SJSA1 (cell line): ENCODE data around the gene ABL1. TPM values are rescaled to one million over a fixed set of nuclear protein-coding genes. Genes with fewer than 3 reads are reported as not detected.

ENCODE experiments used
- DNase-seq, 2 experiments: peaks; one replicate each; pipeline ENCODE4 v3.0.0-alpha.2; 2015 to 2020; ENCODE audit warnings: low spot score in 2 of 2, low read depth in 1 of 2
- H3K27ac ChIP-seq: fragments of 250-450 bp; sonication (Bioruptor Pico); 2 replicates; pipeline ENCODE4 v1.5.1; 2020; ENCODE audit warnings: mild to moderate bottlenecking, moderate library complexity
- H3K27me3 ChIP-seq: fragments of 250-450 bp; sonication (Bioruptor Pico); replicated peaks from 2 replicates; pipeline ENCODE4 v1.5.1; 2020; ENCODE audit warnings: mild to moderate bottlenecking, moderate library complexity
- H3K36me3 ChIP-seq: fragments of 250-450 bp; sonication (Bioruptor Pico); 2 replicates; pipeline ENCODE4 v1.5.1; 2020; ENCODE audit warnings: mild to moderate bottlenecking
- H3K4me1 ChIP-seq: fragments of 250-450 bp; sonication (Bioruptor Pico); replicated peaks from 2 replicates; pipeline ENCODE4 v1.6.1; 2021; ENCODE audit warnings: mild to moderate bottlenecking
- H3K4me3 ChIP-seq: fragments of 250-450 bp; sonication (Bioruptor Pico); 2 replicates; pipeline ENCODE4 v1.5.1; 2020; ENCODE audit warnings: mild to moderate bottlenecking
- H3K9me3 ChIP-seq: fragments of 250-450 bp; sonication (Bioruptor Pico); replicated peaks from 2 replicates; pipeline ENCODE4 v1.5.1; 2020; ENCODE audit warnings: mild to moderate bottlenecking
- total RNA-seq: library from RNA; depleted of rRNA; stranded (reverse); fragments of >200 nt; shearing (Covaris generic); gene quantifications from 2 replicates; pipeline ENCODE4 v1.2.3, GENCODE V29; 2014

ABL1 gene
- total RNA-seq, 1 experiment from 2014 or later, result 24.7 TPM

DNA sequence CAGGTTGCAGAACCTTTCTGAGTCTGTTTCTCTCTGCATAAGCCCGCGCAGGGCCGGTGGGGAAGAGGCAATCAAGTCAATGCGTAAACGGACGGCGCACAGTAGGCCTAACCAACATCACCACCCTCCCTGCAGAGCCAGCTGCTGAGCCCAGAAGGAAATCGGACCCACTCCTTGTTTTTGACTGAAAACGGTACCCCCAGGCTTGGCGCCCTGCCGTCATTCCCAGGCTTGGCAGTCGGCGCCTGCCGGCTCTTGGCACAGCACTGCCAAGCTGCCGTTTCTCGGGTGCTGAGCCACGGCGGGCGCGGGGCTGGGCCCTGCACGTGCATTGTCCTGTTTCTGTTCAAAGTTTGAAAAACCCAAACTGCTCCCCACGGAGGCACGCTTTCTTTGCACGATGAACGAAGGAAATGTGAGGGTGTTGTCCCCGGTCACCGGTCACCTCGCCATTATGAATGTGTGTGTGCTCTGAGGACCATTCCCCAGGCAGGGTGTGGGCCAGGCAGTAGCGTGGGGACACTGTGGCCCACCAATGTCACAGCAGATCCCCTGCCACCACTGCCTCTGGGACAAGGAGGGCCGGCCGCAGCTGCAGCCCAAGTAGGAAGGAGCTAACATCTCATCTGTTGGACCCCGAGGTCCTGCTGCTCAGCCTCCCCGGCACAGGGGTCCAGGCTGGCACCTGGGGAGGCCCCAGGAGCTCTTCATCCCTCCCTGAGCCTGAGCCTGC is 83.9 kb downstream of the ABL1 start:
- H3K36me3 ChIP-seq, result no peaks in the 10 kb centered on the region
- no peaks in the 10 kb centered on the region for H3K9me3 ChIP-seq
- no peak for DNase-seq
- H3K4me1 ChIP-seq, result no peaks in the 10 kb centered on the region
- no peak overlapping the region for H3K4me3 ChIP-seq
- peaks cover 14% of the 10 kb centered on the region for H3K27me3 ChIP-seq
- H3K27ac ChIP-seq, result no peak overlapping the region

DNA sequence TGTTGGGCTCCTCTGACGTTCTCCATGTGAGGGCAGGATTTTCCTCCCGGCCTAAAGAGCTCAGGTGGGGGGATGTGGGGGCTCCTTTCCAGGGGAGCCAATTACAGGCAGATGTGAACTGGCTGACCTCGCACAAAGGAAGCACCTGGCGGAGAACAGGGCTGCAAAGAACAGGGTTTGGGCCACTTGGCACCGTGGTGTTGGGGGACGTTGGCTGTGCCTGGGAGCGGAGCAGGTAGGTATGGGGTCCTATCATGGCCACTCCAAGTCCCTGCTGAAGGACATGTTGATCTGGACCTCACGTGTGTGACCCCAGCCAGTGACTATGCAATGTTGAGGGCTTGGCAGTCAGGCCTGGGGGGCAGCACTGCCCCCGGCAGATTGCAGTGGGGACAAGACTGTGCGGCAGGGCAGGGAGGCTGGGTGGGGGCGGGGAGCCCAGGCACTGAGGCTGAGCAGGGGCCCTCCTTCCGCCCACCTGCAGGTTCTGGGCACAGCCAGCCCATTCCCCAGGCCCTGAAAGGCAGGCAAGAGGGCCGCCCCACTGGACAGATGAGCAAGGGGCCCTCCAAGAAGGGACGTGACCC is 84.6 kb downstream of the ABL1 start:
- Histone ChIP-seq H3K9me3 (no peaks in the 10 kb centered on the region), H3K27me3 (peaks cover 14% of the 10 kb centered on the region), H3K4me3 (no peak overlapping the region), H3K27ac (no peak overlapping the region), H3K36me3 (no peaks in the 10 kb centered on the region), H3K4me1 (no peaks in the 10 kb centered on the region)
- DNase-seq, result no peak

DNA sequence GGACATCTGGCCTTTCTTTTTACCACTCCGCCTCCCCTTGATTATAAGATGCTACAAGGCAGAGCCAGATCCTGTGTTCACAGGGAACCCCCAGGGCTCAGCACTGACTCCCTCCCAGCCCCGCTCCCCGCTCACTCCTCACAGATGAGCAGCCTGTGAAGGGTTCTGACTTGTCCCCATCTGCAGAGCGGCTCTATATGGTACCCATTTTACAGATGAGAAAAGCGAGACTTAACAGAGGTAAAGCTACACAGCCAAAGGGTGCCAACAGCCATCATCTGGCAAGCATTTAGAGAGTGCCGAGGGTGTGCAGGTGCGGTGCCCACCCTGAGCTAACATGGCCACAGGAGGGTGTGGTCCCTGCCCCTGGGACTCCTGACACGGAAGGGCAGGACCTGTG is 85.2 kb downstream of the ABL1 start:
- no peak for DNase-seq
- H3K4me1 ChIP-seq, result no peaks in the 10 kb centered on the region
- no peak overlapping the region for H3K27ac ChIP-seq

GRCh38 chr9:130920762-130921299 is 85.8 kb downstream of the ABL1 start:
- Histone ChIP-seq H3K4me1 (no peaks in the 10 kb centered on the region), H3K36me3 (no peaks in the 10 kb centered on the region), H3K27me3 (peaks cover 9% of the 10 kb centered on the region), H3K4me3 (no peak overlapping the region), H3K27ac (no peak overlapping the region), H3K9me3 (no peaks in the 10 kb centered on the region)
- no peak for DNase-seq

More for the DNA sequence above, 85.2 kb downstream of the ABL1 start:
- Histone ChIP-seq H3K36me3 (no peaks in the 10 kb centered on the region), H3K9me3 (no peaks in the 10 kb centered on the region), H3K27me3 (peaks cover 11% of the 10 kb centered on the region), H3K4me3 (no peak overlapping the region)

DNA sequence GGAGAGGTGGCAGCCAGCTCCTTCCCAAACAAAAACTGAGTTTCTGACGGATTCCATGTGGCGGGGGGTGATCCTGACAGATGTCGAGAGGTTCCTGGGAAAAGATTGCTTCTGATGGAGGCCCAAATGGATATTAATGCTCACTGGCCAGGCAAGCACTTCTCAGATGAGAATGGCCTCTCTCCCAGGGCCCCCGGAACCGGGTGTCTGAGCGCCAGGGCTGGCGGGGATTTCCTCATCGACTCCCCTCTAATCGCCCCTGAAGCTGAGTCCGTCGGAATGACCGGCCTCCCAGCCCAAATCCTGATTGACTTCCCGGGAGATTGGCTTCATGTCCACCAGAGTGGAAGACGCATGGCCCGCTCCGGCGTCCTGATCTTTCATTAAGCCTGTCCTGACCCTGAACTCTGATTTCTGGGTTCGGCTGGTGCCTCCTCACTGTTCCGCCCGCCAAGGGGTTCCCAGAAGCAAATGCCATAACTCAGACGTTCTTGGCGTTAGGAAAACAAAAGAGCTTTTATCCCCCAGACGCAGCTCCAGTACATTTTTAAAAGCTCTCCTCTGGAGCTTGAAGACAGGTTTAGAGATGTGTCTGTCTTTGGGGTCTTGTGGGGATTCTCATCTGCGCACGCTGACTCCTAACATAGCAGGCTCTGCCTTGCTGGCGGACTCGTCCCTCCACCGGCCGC is 86.4 kb downstream of the ABL1 start:
- Histone ChIP-seq H3K27ac (no peak overlapping the region), H3K9me3 (no peaks in the 10 kb centered on the region), H3K27me3 (peaks cover 9% of the 10 kb centered on the region), H3K4me1 (no peaks in the 10 kb centered on the region), H3K36me3 (no peaks in the 10 kb centered on the region), H3K4me3 (no peak overlapping the region)
- DNase-seq, result no peak

GRCh38 chr9:130921989-130922892 is 87.2 kb downstream of the ABL1 start:
- Histone ChIP-seq H3K4me1 (no peaks in the 10 kb centered on the region), H3K4me3 (no peak overlapping the region), H3K27ac (no peak overlapping the region), H3K27me3 (peaks cover 9% of the 10 kb centered on the region), H3K9me3 (no peaks in the 10 kb centered on the region), H3K36me3 (no peaks in the 10 kb centered on the region)
- DNase-seq, result no peak

DNA sequence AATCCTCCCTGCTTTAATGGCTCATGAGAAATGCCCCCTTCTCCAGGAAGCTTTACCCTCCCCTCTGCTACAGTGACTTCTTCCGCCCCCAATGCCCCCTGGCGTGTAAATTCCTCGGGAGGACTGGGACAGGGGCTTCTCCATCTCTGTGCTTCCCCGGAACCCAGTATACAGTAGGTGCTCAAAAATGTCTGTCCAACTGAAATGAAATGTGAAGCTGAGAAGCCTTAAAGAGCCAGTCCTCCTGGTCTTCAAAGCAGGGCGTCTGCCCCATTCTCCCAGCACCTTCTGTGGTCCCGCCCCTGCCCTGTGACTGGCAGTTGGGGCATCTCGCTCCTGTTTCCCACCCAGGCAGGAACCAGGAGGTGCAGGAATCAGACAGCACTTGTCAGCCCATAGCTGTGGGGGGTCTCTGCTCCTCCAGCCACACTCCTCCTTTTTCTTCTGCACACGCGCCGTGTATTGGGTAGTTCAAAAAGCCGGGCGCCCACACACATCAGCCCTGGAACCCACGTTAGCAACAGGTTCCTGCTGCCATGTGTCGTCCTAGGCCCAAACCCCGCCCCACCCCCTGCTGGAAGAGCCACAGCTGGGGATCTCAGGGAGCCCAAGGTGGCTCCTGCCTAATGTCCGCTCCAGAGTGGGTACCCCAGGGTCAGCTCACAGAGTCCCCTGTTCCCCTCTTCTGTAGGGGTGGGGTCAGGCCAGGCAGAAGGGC is 88.0 kb downstream of the ABL1 start:
- no peak for DNase-seq
- H3K4me3 ChIP-seq, result no peak overlapping the region
- H3K27me3 ChIP-seq, result peaks cover 9% of the 10 kb centered on the region
- no peaks in the 10 kb centered on the region for H3K9me3 ChIP-seq
- H3K27ac ChIP-seq, result no peak overlapping the region
- H3K36me3 ChIP-seq, result no peaks in the 10 kb centered on the region
- peaks cover 8% of the 10 kb centered on the region for H3K4me1 ChIP-seq

GRCh38 chr9:130923611-130924447 is 88.8 kb downstream of the ABL1 start:
- Histone ChIP-seq H3K4me3 (no peak overlapping the region), H3K9me3 (no peaks in the 10 kb centered on the region), H3K36me3 (no peaks in the 10 kb centered on the region), H3K27ac (no peak overlapping the region), H3K4me1 (peaks cover 15% of the 10 kb centered on the region), H3K27me3 (peaks cover 9% of the 10 kb centered on the region)
- no peak for DNase-seq

GRCh38 chr9:130924448-130924788 is 89.4 kb downstream of the ABL1 start:
- DNase-seq, result no peak
- no peak overlapping the region for H3K4me3 ChIP-seq
- H3K27me3 ChIP-seq, result peaks cover 9% of the 10 kb centered on the region
- no peak overlapping the region for H3K27ac ChIP-seq
- no peaks in the 10 kb centered on the region for H3K9me3 ChIP-seq
- no peaks in the 10 kb centered on the region for H3K36me3 ChIP-seq
- H3K4me1 ChIP-seq, result peaks cover 16% of the 10 kb centered on the region

- no peak overlapping the region for H3K4me3 ChIP-seq
- peaks cover 16% of the 10 kb centered on the region for H3K4me1 ChIP-seq
- peaks cover 9% of the 10 kb centered on the region for H3K27me3 ChIP-seq
- no peaks in the 10 kb centered on the region for H3K36me3 ChIP-seq
- H3K27ac ChIP-seq, result no peak overlapping the region
- H3K9me3 ChIP-seq, result no peaks in the 10 kb centered on the region
- no peak for DNase-seq
These were observed 90.1 kb downstream of the ABL1 start for GRCh38 chr9:130925050-130925678.

- no peaks in the 10 kb centered on the region for H3K36me3 ChIP-seq
- no peaks in the 10 kb centered on the region for H3K9me3 ChIP-seq
- H3K4me1 ChIP-seq, result peaks cover 16% of the 10 kb centered on the region
- no peak for DNase-seq
- H3K27ac ChIP-seq, result no peak overlapping the region
- H3K27me3 ChIP-seq, result peaks cover 9% of the 10 kb centered on the region; the same call in 1 of the 2 replicates
- H3K4me3 ChIP-seq, result no peak overlapping the region
These were observed 92.3 kb downstream of the ABL1 start for GRCh38 chr9:130927338-130927737.
